Psoas muscle (tissue), 8 donors: ENCODE data around the gene PDE4D. TPM values are rescaled to one million over a fixed set of nuclear protein-coding genes. Genes with fewer than 3 reads are reported as not detected.

Source experiments
- ATAC-seq, 4 donors: fragments of 200-7000 bp; cut with Tn5 transposase; one replicate each; pipeline ENCODE4 v1.9.1; 2020; ENCODE audit warnings: moderate library complexity in 3 of 4, mild to moderate bottlenecking in 2 of 4
- DNase-seq, 2 donors: peaks; one replicate each; pipeline ENCODE4 v3.0.0-alpha.2; 2020
- H3K27ac ChIP-seq: fragments of 200-600 bp; one replicate; pipeline ENCODE4 v1.8.0; 2022
- H3K27me3 ChIP-seq, 3 donors: fragments of 200-600 bp in 1 of 3; one replicate each; pipeline versions ENCODE4 v1.6.1 to v1.8.0; 2013 to 2022; ENCODE audit warnings: low read length in 2 of 3, mild to moderate bottlenecking in 2 of 3, moderate library complexity in 1 of 3; ENCODE audit not compliant: insufficient read depth in 3 of 3
- H3K36me3 ChIP-seq, 2 donors: fragments of 200-600 bp in 1 of 2; one replicate each; pipeline versions ENCODE4 v1.6.1 to v1.8.0; 2013 to 2022; ENCODE audit warnings: low read depth in 1 of 2, mild to moderate bottlenecking in 1 of 2, moderate library complexity in 1 of 2; ENCODE audit not compliant: insufficient read depth in 1 of 2
- H3K4me1 ChIP-seq: fragments of 200-600 bp; one replicate; pipeline ENCODE4 v1.8.0; 2022
- H3K4me3 ChIP-seq: fragments of 200-600 bp; one replicate; pipeline ENCODE4 v1.8.0; 2022; ENCODE audit warnings: mild to moderate bottlenecking
- H3K9me3 ChIP-seq: fragments of 200-600 bp; one replicate; pipeline ENCODE4 v1.8.0; 2022
- CTCF ChIP-seq: fragments of 200-600 bp; IDR thresholded peaks from one replicate; pipeline ENCODE4 v1.8.0; 2022; ENCODE audit warnings: antibody characterized with exemption
- WGBS, 3 donors: extraction: QIAGEN DNeasy Blood & Tissue Kit; methylation state at CpG; one replicate each; pipeline versions ENCODE4 v1.1.6 to v1.1.7; 2013; 5-methylcytosine and 5-hydroxymethylcytosine counted together
- intact Hi-C, 2 donors: fragments of 100-400 bp; cut with DNase I; formaldehyde crosslinking; loops; one replicate each; pipeline versions ENCODE4 v1.11.0 to v1.14.2; 2022
- polyA plus RNA-seq, 3 donors: library from polyadenylated mRNA; stranded (reverse); fragments of 200-250 nt; gene quantifications; one replicate each; pipeline ENCODE4 v1.2.3, GENCODE V29; 2013
- total RNA-seq, 4 donors: library from RNA; stranded (reverse); fragmentation: NEBNext Ultra II Directional in 2 of 4; extraction: Animal tissue kit (Norgen Biotek cat#: 25700) in 2 of 4; gene quantifications; one replicate each; pipeline versions ENCODE4 v1.2.1 to v1.2.4, GENCODE V29; 2021 to 2023
- donor health status: healthy with polysubstance abuse.
- donor health status: DM: no; HTN: no; CAD: no; lungs with moderate emphysema.
- donor health status: Bipolar disorder and iron deficiency.
- donor health status: healthy.
- donor health status: DM: yes; HTN: yes; CAD: no.
- donor health status: DM: no; HTN: no; CAD: no.
- donor health status: DM: no; HTN: no; CAD: no.
- donor health status: DM: yes; HTN: yes; CAD: no.

The PDE4D gene
- total and polyA plus RNA-seq, 7 donors: 42.6 to 283 (median 88.7) TPM

- ATAC-seq (peak in 1 of 4 donors; percentile 24), DNase-seq (no peak)
- no peaks in the 10 kb centered on the region for H3K9me3 ChIP-seq
- no peaks in the 10 kb centered on the region for H3K27me3 ChIP-seq
- H3K36me3 ChIP-seq: no peaks in the 10 kb centered on the region
- no peak for TF ChIP-seq CTCF
- no peak overlapping the region for H3K4me3 ChIP-seq
- intact Hi-C loops: loop anchor here in 1 of 2 donors (5.0 kb wide), 1 partner anchor 34 kb away; no protein-coding TSS in a partner anchor
- 82 to 91% (median 91%) methylated on average over 2 of the region's 2 CpGs for WGBS, 3 donors
- H3K4me1 ChIP-seq: peaks cover 5% of the 10 kb centered on the region
- no peak overlapping the region for H3K27ac ChIP-seq
These were observed 284.8 kb downstream of the PDE4D start for GRCh38 chr5:59608745-59609144.

- Histone ChIP-seq H3K4me1 (peaks cover 5% of the 10 kb centered on the region), H3K27ac (no peak overlapping the region), H3K27me3 (no peaks in the 10 kb centered on the region), H3K4me3 (peak overlapping the region; percentile 22), H3K36me3 (no peaks in the 10 kb centered on the region), H3K9me3 (no peaks in the 10 kb centered on the region)
- ATAC-seq: peak in 1 of 4 donors; percentile 61
- no peak for TF ChIP-seq CTCF
- 52 to 55% (median 52%) methylated on average over 4 of the region's 4 CpGs for WGBS, 3 donors
- intact Hi-C loops: loop anchor here in 1 of 2 donors (5.0 kb wide), 1 partner anchor 35 kb away; no protein-coding TSS in a partner anchor
- no peak for DNase-seq
These were observed 286.3 kb downstream of the PDE4D start for GRCh38 chr5:59607138-59607765.

- H3K9me3 ChIP-seq: no peaks in the 10 kb centered on the region
- peaks cover 5% of the 10 kb centered on the region for H3K4me1 ChIP-seq
- intact Hi-C loops: loop anchor here in 1 of 2 donors (5.0 kb wide), 1 partner anchor 36 kb away; no protein-coding TSS in a partner anchor
- no peak for TF ChIP-seq CTCF
- no peak overlapping the region for H3K27ac ChIP-seq
- WGBS, 3 donors: 87 to 91% (median 90%) methylated on average over 1 of the region's 1 CpG
- no peak overlapping the region for H3K4me3 ChIP-seq
- DNase-seq (no peak), ATAC-seq (no peak)
- no peaks in the 10 kb centered on the region for H3K36me3 ChIP-seq
- no peaks in the 10 kb centered on the region for H3K27me3 ChIP-seq
These were observed 287.6 kb downstream of the PDE4D start for GRCh38 chr5:59605915-59606314.

- no peaks in the 10 kb centered on the region for H3K9me3 ChIP-seq
- H3K4me3 ChIP-seq: no peak overlapping the region
- intact Hi-C loops: no loop called here
- H3K27ac ChIP-seq: no peak overlapping the region
- peaks cover 5% of the 10 kb centered on the region for H3K4me1 ChIP-seq
- TF ChIP-seq CTCF: no peak
- no peaks in the 10 kb centered on the region for H3K36me3 ChIP-seq
- 48 to 77% (median 67%) methylated on average over 4 of the region's 4 CpGs for WGBS, 3 donors
- no peaks in the 10 kb centered on the region for H3K27me3 ChIP-seq
- ATAC-seq: no peak
- no peak for DNase-seq
These were observed 289.4 kb downstream of the PDE4D start for GRCh38 chr5:59604111-59604510.

GRCh38 chr5:59600998-59601397 is 292.5 kb downstream of the PDE4D start:
- H3K27ac ChIP-seq: no peak overlapping the region
- TF ChIP-seq CTCF: no peak
- no peak overlapping the region for H3K4me3 ChIP-seq
- no peak for DNase-seq
- peaks cover 20% of the 10 kb centered on the region for H3K4me1 ChIP-seq
- ATAC-seq: no peak
- no peaks in the 10 kb centered on the region for H3K9me3 ChIP-seq
- no peaks in the 10 kb centered on the region for H3K27me3 ChIP-seq
- intact Hi-C loops: no loop called here
- H3K36me3 ChIP-seq: no peaks in the 10 kb centered on the region
- 36 to 61% (median 39%) methylated on average over 3 of the region's 3 CpGs for WGBS, 3 donors
